PC-9 (cell line): ENCODE data around the gene TEDC2. TPM values are rescaled to one million over a fixed set of nuclear protein-coding genes. Genes with fewer than 3 reads are reported as not detected.

Source experiments
- BruUV-seq: library from RNA; stranded (reverse); fragments of 400-500 nt; replicated peaks from 2 replicates; lab custom pipeline; 2021; lab: Mats Ljungman, UMichigan
- CTCF ChIA-PET: fragments of 300-600 bp; sonication (Branson Sonifier 250); formaldehyde crosslinking; loops from one replicate; lab custom pipeline; 2022; ENCODE audit warnings: antibody characterized with exemption; lab: Charles Lee
- POLR2A ChIA-PET: fragments of 300-600 bp; sonication (Branson Sonifier 250); formaldehyde crosslinking; loops from one replicate; lab custom pipeline; 2022; ENCODE audit warnings: antibody characterized with exemption; ENCODE audit not compliant: unreplicated experiment; lab: Charles Lee
- DNase-seq, 2 experiments: peaks; one replicate each; pipeline versions ENCODE4 v3.0.0 to v3.0.0-alpha.2; 2015 to 2022; ENCODE audit warnings: mixed read lengths in 1 of 2
- H2AFZ ChIP-seq: fragments of 200-600 bp; sonication (generic); 2 replicates; pipeline ENCODE4 v1.8.1; 2017; ENCODE audit warnings: antibody characterized with exemption
- H3F3A ChIP-seq: fragments of 200-600 bp; sonication (generic); 2 replicates; pipeline ENCODE4 v1.8.1; 2017; ENCODE audit warnings: antibody characterized with exemption, mild to moderate bottlenecking, low read depth; ENCODE audit not compliant: insufficient read depth
- H3K27ac ChIP-seq: fragments of 200-600 bp; sonication (generic); 2 replicates; pipeline ENCODE4 v1.6.1; 2016; ENCODE audit warnings: mixed run types
- H3K27me3 ChIP-seq: fragments of 200-600 bp; sonication (generic); 2 replicates; pipeline ENCODE4 v1.6.1; 2016; ENCODE audit warnings: low read depth, mixed run types; ENCODE audit not compliant: insufficient read depth
- H3K36me3 ChIP-seq: fragments of 200-600 bp; sonication (generic); 2 replicates; pipeline ENCODE4 v1.6.1; 2016; ENCODE audit warnings: low read depth, mixed run types
- H3K4me1 ChIP-seq: fragments of 200-600 bp; sonication (generic); replicated peaks from 2 replicates; pipeline ENCODE4 v1.6.1; 2016; ENCODE audit warnings: mixed run types; ENCODE audit not compliant: insufficient read depth
- H3K4me2 ChIP-seq: fragments of 200-600 bp; sonication (generic); 2 replicates; pipeline ENCODE4 v1.6.1; 2017; ENCODE audit warnings: mixed run types
- H3K4me3 ChIP-seq: fragments of 200-600 bp; sonication (generic); 2 replicates; pipeline ENCODE4 v1.6.1; 2016; ENCODE audit warnings: mixed run types
- H3K79me2 ChIP-seq: fragments of 200-600 bp; sonication (generic); 2 replicates; pipeline ENCODE4 v1.6.1; 2017; ENCODE audit warnings: low read depth, mixed run types
- H3K9me2 ChIP-seq: fragments of 200-600 bp; sonication (generic); 2 replicates; pipeline ENCODE4 v1.8.1; 2017; ENCODE audit warnings: mild to moderate bottlenecking; ENCODE audit not compliant: insufficient read depth
- H3K9me3 ChIP-seq: fragments of 200-600 bp; sonication (generic); 2 replicates; pipeline ENCODE4 v1.8.1; 2016; ENCODE audit warnings: low read depth; ENCODE audit not compliant: insufficient read depth
- H4K20me1 ChIP-seq: fragments of 200-600 bp; sonication (generic); 2 replicates; pipeline ENCODE4 v1.8.1; 2017; ENCODE audit not compliant: insufficient read depth
- EZH2 ChIP-seq: fragments of 200-600 bp; sonication (generic); IDR thresholded peaks from 2 replicates; pipeline ENCODE4 v1.8.0; 2017; ENCODE audit warnings: antibody characterized with exemption, low read depth
- intact Hi-C: fragments of 100-400 bp; cut with micrococcal nuclease; formaldehyde crosslinking; loops from one replicate; pipeline ENCODE4 v1.10.0; 2022; ENCODE audit not compliant: unreplicated experiment
- total RNA-seq: library from RNA; stranded (reverse); gene quantifications from 2 replicates; pipeline ENCODE4 v1.2.3, GENCODE V29; 2021
- TF ChIP-seq, protein P1 (sequence below): fragments of 200-600 bp; sonication (generic); conservative IDR thresholded peaks from 2 replicates; pipeline ENCODE4 v1.6.1; 2017; ENCODE audit warnings: mixed run types, antibody characterized with exemption, mild to moderate bottlenecking, moderate library complexity

The TEDC2 gene
- total RNA-seq, 1 experiment from 2014 or later = 26.3 TPM

DNA sequence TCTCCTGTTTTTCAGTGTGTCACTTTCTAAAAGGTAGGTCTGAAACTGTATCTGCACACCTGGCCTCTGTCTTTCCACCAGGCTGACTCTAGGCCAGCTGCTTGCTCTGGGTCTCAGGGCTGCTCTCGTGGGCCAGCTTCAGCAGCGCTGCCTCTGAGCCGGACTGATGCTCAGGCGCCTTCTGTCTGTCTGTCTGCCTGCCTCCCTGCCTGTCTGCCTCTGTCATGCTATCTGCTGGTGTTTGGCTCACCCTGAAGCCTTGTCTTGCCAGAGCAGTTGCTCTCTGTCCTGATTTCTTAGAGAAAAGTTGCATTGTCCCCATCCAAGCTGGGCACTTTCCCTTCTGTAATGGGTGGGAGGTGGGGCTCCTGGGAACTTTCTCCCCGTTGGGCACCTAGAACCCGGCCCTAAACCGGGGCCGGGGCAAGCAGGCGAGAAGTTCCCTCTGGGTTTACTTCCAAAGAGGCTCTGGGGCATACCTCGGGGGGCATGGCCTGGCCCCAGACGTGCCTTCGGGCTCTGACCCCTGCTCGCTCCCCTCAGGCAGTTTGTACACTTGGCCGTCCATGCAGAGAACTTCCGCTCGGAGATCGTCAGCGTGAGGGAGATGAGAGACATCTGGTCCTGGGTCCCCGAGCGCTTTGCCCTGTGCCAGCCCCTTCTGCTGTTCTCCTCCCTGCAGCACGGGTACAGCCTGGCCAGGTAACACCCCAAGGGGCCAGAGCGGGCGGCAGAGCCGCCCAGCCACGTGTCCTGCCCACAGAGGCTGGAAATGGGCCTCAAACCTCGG lies 38.0 kb downstream of the TEDC2 start:
- no peaks in the 10 kb centered on the region for H3K36me3 ChIP-seq
- no peaks in the 10 kb centered on the region for H3K27me3 ChIP-seq
- no peak overlapping the region for H3K4me2 ChIP-seq
- no peak for DNase-seq
- peaks cover 9% of the 10 kb centered on the region; the same call in 1 of the 2 replicates for H4K20me1 ChIP-seq
- intact Hi-C loops = no loop called here
- no peaks in the 10 kb centered on the region for H3K79me2 ChIP-seq
- H3K4me3 ChIP-seq = no peak overlapping the region
- H2AFZ ChIP-seq = no peak overlapping the region
- no TSS peak for BruUV-seq
- no peak for TF ChIP-seq EZH2
- TF ChIP-seq, protein P1, sequence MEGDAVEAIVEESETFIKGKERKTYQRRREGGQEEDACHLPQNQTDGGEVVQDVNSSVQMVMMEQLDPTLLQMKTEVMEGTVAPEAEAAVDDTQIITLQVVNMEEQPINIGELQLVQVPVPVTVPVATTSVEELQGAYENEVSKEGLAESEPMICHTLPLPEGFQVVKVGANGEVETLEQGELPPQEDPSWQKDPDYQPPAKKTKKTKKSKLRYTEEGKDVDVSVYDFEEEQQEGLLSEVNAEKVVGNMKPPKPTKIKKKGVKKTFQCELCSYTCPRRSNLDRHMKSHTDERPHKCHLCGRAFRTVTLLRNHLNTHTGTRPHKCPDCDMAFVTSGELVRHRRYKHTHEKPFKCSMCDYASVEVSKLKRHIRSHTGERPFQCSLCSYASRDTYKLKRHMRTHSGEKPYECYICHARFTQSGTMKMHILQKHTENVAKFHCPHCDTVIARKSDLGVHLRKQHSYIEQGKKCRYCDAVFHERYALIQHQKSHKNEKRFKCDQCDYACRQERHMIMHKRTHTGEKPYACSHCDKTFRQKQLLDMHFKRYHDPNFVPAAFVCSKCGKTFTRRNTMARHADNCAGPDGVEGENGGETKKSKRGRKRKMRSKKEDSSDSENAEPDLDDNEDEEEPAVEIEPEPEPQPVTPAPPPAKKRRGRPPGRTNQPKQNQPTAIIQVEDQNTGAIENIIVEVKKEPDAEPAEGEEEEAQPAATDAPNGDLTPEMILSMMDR = no peak
- H3K4me1 ChIP-seq = 0 out of 2 replicates have a peak, but pooled peaks cover 1% of the 10 kb centered on the region
- ChIA-PET POLR2A (interaction anchor here (0.5 kb wide), 1 partner anchor 36 kb away, joined by 8 read pairs; no protein-coding TSS in a partner anchor), CTCF (no interaction called here)
- H3K9me3 ChIP-seq = no peaks in the 10 kb centered on the region
- H3F3A ChIP-seq = peaks cover 6% of the 10 kb centered on the region
- H3K9me2 ChIP-seq = no peaks in the 10 kb centered on the region
- H3K27ac ChIP-seq = no peak overlapping the region

DNA sequence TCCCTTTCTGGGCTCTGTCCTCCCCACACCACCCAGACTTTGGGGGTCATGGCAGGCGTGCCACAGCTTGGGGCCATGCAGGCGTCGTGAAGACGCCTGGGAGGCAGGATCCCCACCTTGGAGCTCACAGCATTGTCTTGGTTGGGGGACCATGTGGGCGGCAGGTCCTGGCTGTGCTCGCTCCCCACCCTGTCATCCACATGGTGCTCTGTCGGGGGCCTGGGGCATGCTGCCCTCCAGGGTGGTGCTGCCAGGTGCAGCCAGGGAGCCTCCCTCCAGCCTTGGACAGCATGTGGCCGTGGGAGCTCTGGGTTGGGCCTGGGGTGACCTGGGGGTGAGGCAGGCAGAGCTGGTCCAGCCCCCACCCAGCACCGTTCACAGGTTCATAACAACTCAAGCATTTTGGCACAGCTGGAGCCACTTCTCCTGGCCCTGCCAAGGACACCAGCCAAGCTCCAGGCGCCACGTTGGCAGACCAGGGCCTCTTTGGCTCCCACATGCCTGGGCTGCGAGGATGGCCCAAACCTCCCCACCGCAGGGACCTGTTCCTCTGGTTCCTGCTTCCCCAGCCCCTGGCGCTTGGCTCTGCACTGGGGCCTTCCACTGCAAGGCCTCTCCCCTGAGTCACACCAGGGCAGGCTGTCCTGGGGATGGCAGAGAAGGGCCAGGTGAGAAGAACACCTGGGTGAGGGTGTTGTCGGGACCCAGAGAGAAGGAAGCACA lies 38.8 kb downstream of the TEDC2 start:
- H3F3A ChIP-seq = peaks cover 14% of the 10 kb centered on the region
- CTCF ChIA-PET = no interaction called here
- no peaks in the 10 kb centered on the region for H3K36me3 ChIP-seq
- no peak overlapping the region for H3K27ac ChIP-seq
- DNase-seq = peak; percentile 60 to 80
- no peaks in the 10 kb centered on the region for H3K9me2 ChIP-seq
- no peak overlapping the region for H3K4me3 ChIP-seq
- no TSS peak for BruUV-seq
- no peak for TF ChIP-seq EZH2
- TF ChIP-seq, protein P1 = no peak
- intact Hi-C loops = no loop called here
- H4K20me1 ChIP-seq = peaks cover 9% of the 10 kb centered on the region; the same call in 1 of the 2 replicates
- no peak overlapping the region for H3K4me2 ChIP-seq
- H2AFZ ChIP-seq = no peak overlapping the region
- H3K4me1 ChIP-seq = 0 out of 2 replicates have a peak, but pooled peaks cover 5% of the 10 kb centered on the region
- no peaks in the 10 kb centered on the region for H3K9me3 ChIP-seq
- H3K27me3 ChIP-seq = no peaks in the 10 kb centered on the region
- no peaks in the 10 kb centered on the region for H3K79me2 ChIP-seq
- POLR2A ChIA-PET = interaction anchor here (0.5 to 0.6 kb wide), 2 partner anchors 20 to 35 kb away, joined by 4 to 8 read pairs; no protein-coding TSS in a partner anchor

DNA sequence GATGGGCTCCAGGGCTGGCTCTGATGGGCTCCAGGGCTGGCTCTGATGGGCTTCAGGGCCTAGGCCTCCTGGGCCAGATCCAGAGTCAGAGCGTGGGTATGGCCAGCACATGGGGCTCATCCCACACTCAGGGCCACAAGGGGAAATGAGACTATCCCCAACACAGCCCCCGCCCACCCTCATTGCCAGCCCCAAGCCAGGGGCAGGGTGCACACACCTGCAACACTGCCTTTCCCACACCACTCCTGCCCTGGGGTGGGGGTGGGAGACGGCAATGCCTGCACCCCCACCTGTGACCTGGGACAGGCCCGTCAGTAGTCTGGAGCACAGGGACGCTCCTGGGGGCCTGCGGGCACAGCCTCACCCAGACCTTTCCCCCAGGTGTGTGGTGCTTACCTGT lies 39.5 kb downstream of the TEDC2 start:
- H3F3A ChIP-seq = peaks cover 16% of the 10 kb centered on the region
- no peaks in the 10 kb centered on the region for H3K27me3 ChIP-seq
- no peak overlapping the region for H2AFZ ChIP-seq
- TF ChIP-seq, protein P1 = no peak
- TF ChIP-seq EZH2 = no peak
- no TSS peak for BruUV-seq
- H3K79me2 ChIP-seq = no peaks in the 10 kb centered on the region
- CTCF ChIA-PET = no interaction called here
- no peak overlapping the region for H3K4me2 ChIP-seq
- intact Hi-C loops = no loop called here
- no peaks in the 10 kb centered on the region for H3K9me2 ChIP-seq
- POLR2A ChIA-PET = interaction anchor here (0.6 kb wide), 1 partner anchor 20 kb away, joined by 4 read pairs; no protein-coding TSS in a partner anchor
- peaks cover 9% of the 10 kb centered on the region; the same call in 1 of the 2 replicates for H4K20me1 ChIP-seq
- no peak for DNase-seq
- 0 out of 2 replicates have a peak, but pooled peaks cover 5% of the 10 kb centered on the region for H3K4me1 ChIP-seq
- no peak overlapping the region for H3K27ac ChIP-seq
- H3K4me3 ChIP-seq = no peak overlapping the region
- no peaks in the 10 kb centered on the region for H3K36me3 ChIP-seq
- H3K9me3 ChIP-seq = no peaks in the 10 kb centered on the region
